SK-N-MC (cell line): ENCODE measurements around the gene SAV1.

Experiments used
- DNase-seq: peaks from one replicate; pipeline ENCODE4 v3.0.0-alpha.2; 2011; ENCODE audit warnings: low read depth, low spot score
- H3K27ac ChIP-seq: fragments of 200-600 bp; sonication (generic); 2 replicates; pipeline ENCODE4 v1.5.1; 2016; ENCODE audit warnings: mixed run types
- H3K36me3 ChIP-seq: fragments of 200-600 bp; sonication (generic); 2 replicates; pipeline ENCODE4 v1.6.1; 2017; ENCODE audit warnings: antibody characterized with exemption, low read length, mixed read lengths; ENCODE audit not compliant: insufficient read depth
- H3K4me3 ChIP-seq: fragments of 200-600 bp; sonication (generic); 2 replicates; pipeline ENCODE4 v1.5.1; 2016
- H3K9ac ChIP-seq: fragments of 200-600 bp; sonication (generic); 2 replicates; pipeline ENCODE4 v1.8.0; 2017; ENCODE audit warnings: mixed run types, mixed read lengths; ENCODE audit not compliant: insufficient read length
- H3K9me3 ChIP-seq: fragments of 200-600 bp; sonication (generic); 2 replicates; pipeline ENCODE4 v1.6.1; 2017; ENCODE audit warnings: low read depth, mild to moderate bottlenecking, antibody characterized with exemption, low read length, moderate library complexity, mixed read lengths
- EZH2 ChIP-seq: fragments of 200-600 bp; sonication (generic); IDR thresholded peaks from one replicate; pipeline ENCODE4 v1.6.1; 2017; ENCODE audit warnings: antibody characterized with exemption
- FOXP2 ChIP-seq: optimal IDR thresholded peaks from 2 replicates; pipeline ENCODE3; 2011; ENCODE audit warnings: mild to moderate bottlenecking, moderate library complexity; ENCODE audit not compliant: insufficient read depth; ENCODE audit errors: extremely low read length, control extremely low read depth
- POLR2AphosphoS5 ChIP-seq: IDR thresholded peaks from 2 replicates; pipeline ENCODE4 v1.6.1; 2012; ENCODE audit warnings: mild to moderate bottlenecking, low read depth, low read length, borderline replicate concordance

The SAV1 gene

DNA sequence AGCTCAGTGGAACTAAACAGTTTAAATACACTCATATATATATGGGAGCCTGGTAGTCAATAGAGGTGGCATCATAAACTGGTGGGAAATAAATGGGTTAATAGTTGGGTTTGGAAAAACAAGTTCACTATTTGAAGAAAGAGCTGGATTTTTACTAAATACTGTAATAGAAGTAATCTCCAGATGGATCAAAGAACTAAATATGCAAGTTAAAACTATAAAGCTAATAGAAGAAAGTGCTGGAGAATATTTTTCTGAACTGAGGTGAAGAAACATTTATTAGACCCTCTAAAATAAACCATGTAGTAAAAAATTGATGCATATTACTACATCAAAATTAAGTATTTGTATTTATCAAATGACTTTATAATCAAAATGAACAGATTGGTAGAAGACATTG lies 69.3 kb downstream of the SAV1 start:
- Histone ChIP-seq H3K36me3 (no peaks in the 10 kb centered on the region), H3K4me3 (no peak overlapping the region), H3K27ac (no peak overlapping the region), H3K9ac (no peak overlapping the region), H3K9me3 (no peaks in the 10 kb centered on the region)
- no peak for DNase-seq
- no peak for TF ChIP-seq EZH2
- no peak for TF ChIP-seq POLR2AphosphoS5
- no peak for TF ChIP-seq FOXP2

DNA sequence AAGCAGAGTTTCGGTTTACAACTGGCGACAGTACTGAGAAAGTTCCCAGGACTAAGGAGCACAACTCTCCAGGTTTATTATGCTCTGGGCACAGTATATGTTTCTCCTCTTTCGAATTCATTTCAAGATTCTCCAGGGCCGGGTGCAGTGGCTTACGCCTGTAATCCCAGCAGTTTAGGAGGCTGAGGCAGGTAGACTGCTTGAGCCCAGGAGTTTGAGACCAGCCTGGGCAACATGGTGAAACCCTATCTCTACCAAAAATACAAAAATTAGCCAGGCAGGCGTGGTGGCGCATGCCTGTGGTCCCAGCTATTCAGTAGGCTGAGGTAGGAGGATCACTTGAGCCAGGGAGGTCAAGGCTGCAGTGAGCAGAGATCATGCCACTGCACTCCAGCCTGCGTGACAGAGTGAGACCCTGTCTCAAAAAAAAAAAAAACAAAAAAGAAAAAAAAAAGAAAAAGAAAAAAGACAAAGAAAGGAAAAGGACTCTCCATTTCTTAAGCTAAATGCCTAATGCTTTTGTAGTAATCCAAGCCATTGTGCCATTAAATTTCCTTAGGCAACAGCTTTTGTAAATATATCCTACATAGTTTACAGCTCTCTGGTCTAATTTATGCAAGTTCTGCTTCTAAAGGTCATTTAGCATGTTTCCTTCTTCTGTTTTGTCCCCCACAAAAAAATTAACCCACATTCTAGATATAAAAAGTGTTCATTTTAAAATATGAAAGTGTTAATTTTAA lies 73.4 kb downstream of the SAV1 start:
- Histone ChIP-seq H3K36me3 (no peaks in the 10 kb centered on the region), H3K4me3 (no peak overlapping the region), H3K27ac (no peak overlapping the region), H3K9me3 (no peaks in the 10 kb centered on the region), H3K9ac (no peak overlapping the region)
- TF ChIP-seq EZH2: no peak
- TF ChIP-seq FOXP2: no peak
- no peak for TF ChIP-seq POLR2AphosphoS5
- DNase-seq: no peak

DNA sequence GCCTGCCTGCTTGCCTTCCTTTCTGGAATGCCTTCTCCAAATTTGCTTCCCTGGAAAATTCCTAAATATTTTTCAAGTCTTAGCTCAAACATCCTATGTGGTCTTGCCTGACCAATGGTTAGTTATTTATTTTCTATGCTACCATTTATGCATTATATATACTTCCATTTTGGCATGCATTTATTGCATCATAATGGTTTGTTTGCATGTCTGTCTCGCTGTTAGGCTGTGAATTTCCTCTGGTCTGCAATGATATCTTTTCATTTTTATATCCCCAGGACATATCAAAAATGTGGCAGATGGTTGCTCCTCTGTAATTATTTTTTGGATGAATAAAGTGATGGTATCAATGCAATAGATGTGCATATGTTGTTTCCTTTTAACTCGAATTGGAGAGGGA lies 77.6 kb downstream of the SAV1 start:
- Histone ChIP-seq H3K36me3 (no peaks in the 10 kb centered on the region), H3K4me3 (no peak overlapping the region), H3K9me3 (no peaks in the 10 kb centered on the region), H3K9ac (no peak overlapping the region), H3K27ac (no peak overlapping the region)
- no peak for TF ChIP-seq POLR2AphosphoS5
- no peak for TF ChIP-seq FOXP2
- no peak for TF ChIP-seq EZH2
- no peak for DNase-seq
